MCF 10A (cell line): ENCODE results near the gene FOXP1. TPM values are rescaled to one million over a fixed set of nuclear protein-coding genes. Genes with fewer than 3 reads are reported as not detected.

Experiments used
- BruUV-seq: library from RNA; stranded (reverse); fragments of 400-500 nt; replicated peaks from 2 replicates; lab custom pipeline; 2021; lab: Mats Ljungman, UMichigan
- CTCF ChIA-PET: fragments of 300-600 bp; sonication (Branson Sonifier 250); formaldehyde crosslinking; extraction: SDS; loops from one replicate; lab custom pipeline; 2021; ENCODE audit warnings: antibody characterized with exemption, inconsistent platforms; lab: Yijun Ruan, JAX
- POLR2A ChIA-PET: fragments of 300-600, 350-650 bp; sonication (Branson Sonifier 250); formaldehyde crosslinking; extraction: SDS; loops from one replicate; lab custom pipeline; 2020; ENCODE audit warnings: antibody characterized with exemption, inconsistent platforms; lab: Yijun Ruan, JAX
- DNase-seq: peaks from one replicate; pipeline ENCODE4 v3.0.0-alpha.2; 2018; ENCODE audit not compliant: unreplicated experiment
- H3K27ac Mint-ChIP-seq: one replicate; pipeline ENCODE4 v1.8.0; 2022; ENCODE audit warnings: mild to moderate bottlenecking, low read depth, mixed read lengths; ENCODE audit not compliant: unreplicated experiment
- H3K27me3 Mint-ChIP-seq: one replicate; pipeline ENCODE4 v1.8.0; 2022; ENCODE audit warnings: mixed read lengths; ENCODE audit not compliant: insufficient read depth, unreplicated experiment
- H3K36me3 Mint-ChIP-seq: one replicate; pipeline ENCODE4 v1.8.0; 2022; ENCODE audit warnings: mild to moderate bottlenecking, moderate library complexity, mixed read lengths; ENCODE audit not compliant: insufficient read depth, unreplicated experiment
- H3K4me1 Mint-ChIP-seq: one replicate; pipeline ENCODE4 v1.8.0; 2022; ENCODE audit warnings: mixed read lengths; ENCODE audit not compliant: insufficient read depth, unreplicated experiment
- H3K4me3 Mint-ChIP-seq: one replicate; pipeline ENCODE4 v1.8.0; 2022; ENCODE audit warnings: mild to moderate bottlenecking, moderate library complexity, mixed read lengths; ENCODE audit not compliant: unreplicated experiment
- H3K9me3 Mint-ChIP-seq: one replicate; pipeline ENCODE4 v1.8.0; 2022; ENCODE audit warnings: mixed read lengths; ENCODE audit not compliant: unreplicated experiment
- intact Hi-C: fragments of 100-400 bp; cut with micrococcal nuclease; formaldehyde crosslinking; loops from 2 replicates; pipeline ENCODE4 v1.14.1; 2022
- total RNA-seq: library from RNA; stranded (reverse); gene quantifications from 2 replicates; pipeline ENCODE4 v1.2.3, GENCODE V29; 2022
- TF ChIP-seq, protein P1 (sequence below): fragments of 200-600 bp; IDR thresholded peaks from one replicate; pipeline ENCODE4 v1.8.0; 2022; ENCODE audit warnings: antibody characterized with exemption, mild to moderate bottlenecking; ENCODE audit not compliant: unreplicated experiment

FOXP1 gene
- total RNA-seq, 1 experiment from 2014 or later, result 49.0 TPM

- ChIA-PET CTCF (interaction anchor here (0.6 kb wide), 2 partner anchors 19 to 25 kb away, joined by 3 read pairs; no protein-coding TSS in a partner anchor), POLR2A (interaction anchor here (0.6 to 1.2 kb wide), 2 partner anchors 10 to 241 kb away, joined by 3 to 4 read pairs; no protein-coding TSS in a partner anchor)
- no peaks in the 10 kb centered on the region for H3K27me3 Mint-ChIP-seq
- H3K4me3 Mint-ChIP-seq, result no peak overlapping the region
- TF ChIP-seq, protein P1, sequence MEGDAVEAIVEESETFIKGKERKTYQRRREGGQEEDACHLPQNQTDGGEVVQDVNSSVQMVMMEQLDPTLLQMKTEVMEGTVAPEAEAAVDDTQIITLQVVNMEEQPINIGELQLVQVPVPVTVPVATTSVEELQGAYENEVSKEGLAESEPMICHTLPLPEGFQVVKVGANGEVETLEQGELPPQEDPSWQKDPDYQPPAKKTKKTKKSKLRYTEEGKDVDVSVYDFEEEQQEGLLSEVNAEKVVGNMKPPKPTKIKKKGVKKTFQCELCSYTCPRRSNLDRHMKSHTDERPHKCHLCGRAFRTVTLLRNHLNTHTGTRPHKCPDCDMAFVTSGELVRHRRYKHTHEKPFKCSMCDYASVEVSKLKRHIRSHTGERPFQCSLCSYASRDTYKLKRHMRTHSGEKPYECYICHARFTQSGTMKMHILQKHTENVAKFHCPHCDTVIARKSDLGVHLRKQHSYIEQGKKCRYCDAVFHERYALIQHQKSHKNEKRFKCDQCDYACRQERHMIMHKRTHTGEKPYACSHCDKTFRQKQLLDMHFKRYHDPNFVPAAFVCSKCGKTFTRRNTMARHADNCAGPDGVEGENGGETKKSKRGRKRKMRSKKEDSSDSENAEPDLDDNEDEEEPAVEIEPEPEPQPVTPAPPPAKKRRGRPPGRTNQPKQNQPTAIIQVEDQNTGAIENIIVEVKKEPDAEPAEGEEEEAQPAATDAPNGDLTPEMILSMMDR, result no peak
- no TSS peak for BruUV-seq
- H3K4me1 Mint-ChIP-seq, result no peaks in the 10 kb centered on the region
- H3K9me3 Mint-ChIP-seq, result no peaks in the 10 kb centered on the region
- no peak for DNase-seq
- H3K27ac Mint-ChIP-seq, result no peak overlapping the region
- intact Hi-C loops, result no loop called here
- H3K36me3 Mint-ChIP-seq, result peaks cover 5% of the 10 kb centered on the region
These were observed 342.2 kb downstream of the FOXP1 start for GRCh38 chr3:71241246-71241901.

- ChIA-PET CTCF (no interaction called here), POLR2A (interaction anchor here (0.8 kb wide), 1 partner anchor 9 kb away, joined by 3 read pairs; no protein-coding TSS in a partner anchor)
- H3K9me3 Mint-ChIP-seq, result no peaks in the 10 kb centered on the region
- H3K27me3 Mint-ChIP-seq, result no peaks in the 10 kb centered on the region
- TF ChIP-seq, protein P1, result no peak
- H3K36me3 Mint-ChIP-seq, result peaks cover 5% of the 10 kb centered on the region
- BruUV-seq, result no TSS peak
- no peak overlapping the region for H3K4me3 Mint-ChIP-seq
- no peaks in the 10 kb centered on the region for H3K4me1 Mint-ChIP-seq
- intact Hi-C loops, result no loop called here
- no peak overlapping the region for H3K27ac Mint-ChIP-seq
- DNase-seq, result no peak
These were observed 343.5 kb downstream of the FOXP1 start for GRCh38 chr3:71240034-71240433.

GRCh38 chr3:71238355-71238757 is 345.2 kb downstream of the FOXP1 start:
- no peak for DNase-seq
- no peak overlapping the region for H3K27ac Mint-ChIP-seq
- peaks cover 10% of the 10 kb centered on the region for H3K36me3 Mint-ChIP-seq
- TF ChIP-seq, protein P1, result no peak
- no peaks in the 10 kb centered on the region for H3K27me3 Mint-ChIP-seq
- no peaks in the 10 kb centered on the region for H3K4me1 Mint-ChIP-seq
- BruUV-seq, result no TSS peak
- H3K4me3 Mint-ChIP-seq, result no peak overlapping the region
- H3K9me3 Mint-ChIP-seq, result no peaks in the 10 kb centered on the region
- ChIA-PET POLR2A (interaction anchor here (0.8 kb wide), 1 partner anchor 9 kb away, joined by 3 read pairs; no protein-coding TSS in a partner anchor), CTCF (interaction anchor here (1.1 kb wide), 1 partner anchor 20 kb away, joined by 3 read pairs; no protein-coding TSS in a partner anchor)
- intact Hi-C loops, result no loop called here

DNA sequence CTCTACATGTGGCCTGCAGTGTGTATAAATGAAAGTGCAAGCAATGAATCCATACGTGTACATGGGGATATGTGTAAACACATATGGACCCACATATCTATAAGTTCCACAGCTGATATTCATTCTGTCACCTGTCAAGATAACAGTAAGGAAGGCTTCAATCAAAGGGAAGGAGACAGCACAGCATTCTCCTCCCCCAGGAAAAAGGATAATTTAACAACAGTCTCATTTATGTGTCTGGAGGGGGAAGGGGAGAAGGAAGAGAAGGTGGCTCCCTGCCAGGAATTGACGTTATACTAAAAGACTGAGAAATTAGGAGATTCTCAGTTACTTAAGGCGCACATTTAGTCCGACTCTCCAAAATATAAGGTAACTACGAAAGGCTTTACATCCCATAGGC is 345.9 kb downstream of the FOXP1 start:
- Mint-ChIP-seq H3K4me1 (no peaks in the 10 kb centered on the region), H3K27me3 (no peaks in the 10 kb centered on the region), H3K36me3 (peaks cover 10% of the 10 kb centered on the region), H3K4me3 (no peak overlapping the region), H3K27ac (no peak overlapping the region), H3K9me3 (no peaks in the 10 kb centered on the region)
- CTCF ChIA-PET, result interaction anchor here (0.6 to 1.0 kb wide), 2 partner anchors 9 to 247 kb away, joined by 3 read pairs; no protein-coding TSS in a partner anchor
- DNase-seq, result no peak
- intact Hi-C loops, result no loop called here
- TF ChIP-seq, protein P1, result no peak
- no TSS peak for BruUV-seq
- POLR2A ChIA-PET, result no interaction called here
